ENCODE results near the gene KRTAP5-9.

GRCh38 chr11:71562120-71562519 lies 13.9 kb downstream of the KRTAP5-9 start:
- TF ChIP-seq, protein P1, sequence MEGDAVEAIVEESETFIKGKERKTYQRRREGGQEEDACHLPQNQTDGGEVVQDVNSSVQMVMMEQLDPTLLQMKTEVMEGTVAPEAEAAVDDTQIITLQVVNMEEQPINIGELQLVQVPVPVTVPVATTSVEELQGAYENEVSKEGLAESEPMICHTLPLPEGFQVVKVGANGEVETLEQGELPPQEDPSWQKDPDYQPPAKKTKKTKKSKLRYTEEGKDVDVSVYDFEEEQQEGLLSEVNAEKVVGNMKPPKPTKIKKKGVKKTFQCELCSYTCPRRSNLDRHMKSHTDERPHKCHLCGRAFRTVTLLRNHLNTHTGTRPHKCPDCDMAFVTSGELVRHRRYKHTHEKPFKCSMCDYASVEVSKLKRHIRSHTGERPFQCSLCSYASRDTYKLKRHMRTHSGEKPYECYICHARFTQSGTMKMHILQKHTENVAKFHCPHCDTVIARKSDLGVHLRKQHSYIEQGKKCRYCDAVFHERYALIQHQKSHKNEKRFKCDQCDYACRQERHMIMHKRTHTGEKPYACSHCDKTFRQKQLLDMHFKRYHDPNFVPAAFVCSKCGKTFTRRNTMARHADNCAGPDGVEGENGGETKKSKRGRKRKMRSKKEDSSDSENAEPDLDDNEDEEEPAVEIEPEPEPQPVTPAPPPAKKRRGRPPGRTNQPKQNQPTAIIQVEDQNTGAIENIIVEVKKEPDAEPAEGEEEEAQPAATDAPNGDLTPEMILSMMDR (IDR thresholded peaks at IDR 0.05): no peak
- no peak for TF ChIP-seq POLR2A (IDR thresholded peaks at IDR 0.05)

All from thyroid gland (tissue), 4 donors.